Measurements from ENCODE around the gene NTN5.

- no peak for TF ChIP-seq CTCF (IDR thresholded peaks at IDR 0.05; ENCODE audit: insufficient read depth, low read depth, low read length)
- TF ChIP-seq EZH2 (IDR thresholded peaks at IDR 0.05; ENCODE audit: insufficient read depth, low read length): no peak
Observed at GRCh38 chr19:48650974-48651682, 21.7 kb downstream of the NTN5 start.
